ENCODE data around the gene CCDC177.

GRCh38 chr14:69522026-69522425, 52.6 kb downstream of the CCDC177 start:
- no peak for TF ChIP-seq EP300 (IDR thresholded peaks at IDR 0.05)
- no peak for TF ChIP-seq CTCF (IDR thresholded peaks at IDR 0.05)
- no peak for TF ChIP-seq POLR2AphosphoS5 (IDR thresholded peaks at IDR 0.05)
- no peak for TF ChIP-seq POLR2A (IDR thresholded peaks at IDR 0.05)

All from stomach (tissue), 4 donors.